GM18868 (cell line): ENCODE data around the gene KCNQ2.

ENCODE experiments used
- ATAC-seq: cut with Tn5 transposase; IDR thresholded peaks from one replicate; pipeline ENCODE4 v1.9.1; 2021; ENCODE audit warnings: mild to moderate bottlenecking, moderate library complexity; ENCODE audit not compliant: unreplicated experiment

KCNQ2 gene

GRCh38 chr20:63374504-63374903 is 98.0 kb downstream of the KCNQ2 start:
- ATAC-seq, result no peak

- no peak for ATAC-seq
Measured at GRCh38 chr20:63373996-63374395, 98.5 kb downstream of the KCNQ2 start.

GRCh38 chr20:63372971-63373885 is 99.2 kb downstream of the KCNQ2 start:
- ATAC-seq, result no peak

- ATAC-seq, result no peak
Measured at GRCh38 chr20:63371291-63371865, 101.1 kb downstream of the KCNQ2 start.

- no peak for ATAC-seq
Measured at GRCh38 chr20:63370618-63371187, 101.8 kb downstream of the KCNQ2 start.

- no peak for ATAC-seq
Measured at GRCh38 chr20:63369724-63370617, 102.5 kb downstream of the KCNQ2 start.

- ATAC-seq, result no peak
Measured at GRCh38 chr20:63369024-63369530, 103.4 kb downstream of the KCNQ2 start.

- no peak for ATAC-seq
Measured at GRCh38 chr20:63368151-63368550, 104.3 kb downstream of the KCNQ2 start.

- no peak for ATAC-seq
Measured at GRCh38 chr20:63367446-63368055, 104.9 kb downstream of the KCNQ2 start.

- ATAC-seq, result no peak
Measured at GRCh38 chr20:63366390-63367365, 105.8 kb downstream of the KCNQ2 start.

GRCh38 chr20:63365601-63366389 is 106.7 kb downstream of the KCNQ2 start:
- ATAC-seq, result no peak

GRCh38 chr20:63364801-63365585 is 107.5 kb downstream of the KCNQ2 start:
- no peak for ATAC-seq

GRCh38 chr20:63363981-63364561 is 108.4 kb downstream of the KCNQ2 start:
- no peak for ATAC-seq

GRCh38 chr20:63363013-63363957 is 109.2 kb downstream of the KCNQ2 start:
- ATAC-seq, result no peak

- no peak for ATAC-seq
Measured at GRCh38 chr20:63362436-63363009, 109.9 kb downstream of the KCNQ2 start.
